Activated CD4-positive, alpha-beta T cell treated with anti-CD3 and anti-CD28 coated beads, Interleukin-2, amount 50 U/mL, for 48 hours (primary cell): Measurements from ENCODE around the gene BMAL2.

ENCODE experiments used
- DNase-seq, 2 experiments: peaks; one replicate each; pipeline ENCODE4 v3.0.0-alpha.2; 2020

Gene BMAL2

GRCh38 chr12:27359578-27360340, 27.1 kb downstream of the BMAL2 start:
- no peak for DNase-seq

GRCh38 chr12:27361372-27361771, 28.7 kb downstream of the BMAL2 start:
- no peak for DNase-seq

- no peak for DNase-seq
Measured at GRCh38 chr12:27366621-27367020, 34.0 kb downstream of the BMAL2 start.

DNA sequence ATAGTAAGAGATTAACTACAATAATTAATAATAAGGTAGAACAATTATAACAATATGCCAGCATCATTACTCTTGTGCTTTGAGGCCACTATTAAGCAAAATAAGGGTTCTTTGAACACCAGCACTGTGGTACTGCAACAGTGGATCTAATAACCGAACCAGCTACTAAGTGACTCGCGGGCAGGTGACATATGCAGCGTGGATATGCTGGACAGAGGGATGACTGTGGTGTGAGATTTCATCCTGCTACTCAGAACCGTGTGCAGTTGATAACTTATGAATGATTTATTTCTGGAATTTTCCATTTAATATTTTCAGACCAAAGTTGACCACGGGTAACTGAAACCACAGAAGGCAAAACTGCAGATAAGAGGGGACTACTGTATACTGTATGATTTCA, 34.4 kb downstream of the BMAL2 start:
- DNase-seq = no peak

- DNase-seq = no peak
Measured at GRCh38 chr12:27382171-27382795, 49.6 kb downstream of the BMAL2 start.
